WTC11 (cell line): ENCODE results near the gene ZNF512B. TPM values are rescaled to one million over a fixed set of nuclear protein-coding genes. Genes with fewer than 3 reads are reported as not detected.

ENCODE experiments used
- ATAC-seq: fragments of 200-7000 bp; cut with Tn5 transposase; 2 replicates; pipeline ENCODE4 v1.10.0; 2021; ENCODE audit warnings: mild to moderate bottlenecking, moderate library complexity
- CTCF ChIA-PET: fragments of 300-600 bp; sonication (Branson Sonifier 250); formaldehyde crosslinking; loops from one replicate; lab custom pipeline; 2021; ENCODE audit warnings: antibody characterized with exemption; lab: Charles Lee
- POLR2A ChIA-PET: fragments of 350-600 bp; sonication (Branson Sonifier 250); formaldehyde crosslinking; loops from one replicate; lab custom pipeline; 2021; ENCODE audit warnings: antibody characterized with exemption; lab: Charles Lee
- DNase-seq: peaks from one replicate; pipeline ENCODE4 v3.0.0; 2021; ENCODE audit warnings: low spot score
- H3K27ac Mint-ChIP-seq: 2 replicates; pipeline ENCODE4 v1.8.0; 2021; ENCODE audit warnings: mixed read lengths
- H3K27me3 Mint-ChIP-seq: 2 replicates; pipeline ENCODE4 v1.8.0; 2021; ENCODE audit warnings: low read depth, mild to moderate bottlenecking, moderate library complexity, mixed read lengths
- H3K36me3 Mint-ChIP-seq: 2 replicates; pipeline ENCODE4 v1.8.0; 2021; ENCODE audit warnings: mixed read lengths
- H3K4me1 Mint-ChIP-seq: 2 replicates; pipeline ENCODE4 v1.8.0; 2022; ENCODE audit warnings: mixed read lengths
- H3K4me3 Mint-ChIP-seq: 2 replicates; pipeline ENCODE4 v1.8.0; 2021; ENCODE audit warnings: mild to moderate bottlenecking, moderate library complexity, mixed read lengths
- H3K9me3 Mint-ChIP-seq: 2 replicates; pipeline ENCODE4 v1.8.0; 2021; ENCODE audit warnings: mixed read lengths
- AFF4 ChIP-seq: sonication (generic); formaldehyde crosslinking; IDR thresholded peaks from 2 replicates; pipeline ENCODE4 v1.8.1; 2023; ENCODE audit warnings: mild to moderate bottlenecking, missing genetic modification reagents, borderline replicate concordance
- ATF3 ChIP-seq: sonication (generic); formaldehyde crosslinking; conservative IDR thresholded peaks from 2 replicates; pipeline ENCODE4 v1.8.1; 2022; ENCODE audit warnings: mild to moderate bottlenecking, missing genetic modification reagents
- CDX4 ChIP-seq: fragments of 250-450 bp; sonication (Bioruptor Pico); IDR thresholded peaks from 2 replicates; pipeline ENCODE4 v1.9.0; 2021; ENCODE audit warnings: moderate library complexity, mild to moderate bottlenecking, inconsistent platforms, borderline replicate concordance
- ERG ChIP-seq: fragments of 250-450 bp; sonication (Bioruptor Pico); IDR thresholded peaks from 2 replicates; pipeline ENCODE4 v1.8.0; 2021; ENCODE audit warnings: mild to moderate bottlenecking
- ESRRA ChIP-seq: sonication (generic); formaldehyde crosslinking; IDR thresholded peaks from 2 replicates; pipeline ENCODE4 v1.8.1; 2022; ENCODE audit warnings: mild to moderate bottlenecking, missing genetic modification reagents, borderline replicate concordance
- GABPB1 ChIP-seq: sonication (generic); formaldehyde crosslinking; IDR thresholded peaks from 2 replicates; pipeline ENCODE4 v1.8.1; 2023; ENCODE audit warnings: mild to moderate bottlenecking, missing genetic modification reagents
- GRHL2 ChIP-seq: fragments of 250-450 bp; sonication (Bioruptor Pico); IDR thresholded peaks from 2 replicates; pipeline ENCODE4 v1.8.0; 2022; ENCODE audit warnings: mild to moderate bottlenecking, moderate library complexity; ENCODE audit not compliant: insufficient replicate concordance, severe bottlenecking
- MAX ChIP-seq: sonication (generic); formaldehyde crosslinking; IDR thresholded peaks from 2 replicates; pipeline ENCODE4 v1.8.0; 2022; ENCODE audit warnings: mild to moderate bottlenecking, missing genetic modification reagents
- MXD4 ChIP-seq: fragments of 250-450 bp; sonication (Bioruptor Pico); IDR thresholded peaks from 2 replicates; pipeline ENCODE4 v1.8.0; 2021; ENCODE audit warnings: mild to moderate bottlenecking, moderate library complexity, borderline replicate concordance
- NR1H2 ChIP-seq: sonication (generic); formaldehyde crosslinking; IDR thresholded peaks from 2 replicates; pipeline ENCODE4 v1.9.0; 2021; ENCODE audit warnings: mild to moderate bottlenecking, moderate library complexity, missing genetic modification reagents
- NR3C1 ChIP-seq: sonication (generic); formaldehyde crosslinking; conservative IDR thresholded peaks from 2 replicates; pipeline ENCODE4 v1.8.1; 2023; ENCODE audit warnings: low read depth, mild to moderate bottlenecking, missing genetic modification reagents
- OVOL2 ChIP-seq: fragments of 250-450 bp; sonication (Bioruptor Pico); IDR thresholded peaks from 2 replicates; pipeline ENCODE4 v1.9.0; 2021; ENCODE audit warnings: mild to moderate bottlenecking, borderline replicate concordance
- SP1 ChIP-seq: sonication (generic); formaldehyde crosslinking; conservative IDR thresholded peaks from 2 replicates; pipeline ENCODE4 v1.8.1; 2022; ENCODE audit warnings: missing genetic modification reagents
- ZBTB43 ChIP-seq: sonication (generic); formaldehyde crosslinking; IDR thresholded peaks from 2 replicates; pipeline ENCODE4 v1.8.1; 2023; ENCODE audit warnings: mild to moderate bottlenecking, missing genetic modification reagents
- ZNF416 ChIP-seq: fragments of 250-450 bp; sonication (Bioruptor Pico); IDR thresholded peaks from 2 replicates; pipeline ENCODE4 v1.9.0; 2021; ENCODE audit warnings: mild to moderate bottlenecking, inconsistent platforms
- total RNA-seq: library from RNA; stranded (reverse); gene quantifications from 3 replicates; pipeline ENCODE4 v1.2.3, GENCODE V29; 2021
- TF ChIP-seq, protein P1 (sequence below): sonication (generic); formaldehyde crosslinking; IDR thresholded peaks from 2 replicates; pipeline ENCODE4 v1.8.0; 2022; ENCODE audit warnings: missing genetic modification reagents
- TF ChIP-seq, protein P2 (sequence below): sonication (generic); formaldehyde crosslinking; IDR thresholded peaks from 2 replicates; pipeline ENCODE4 v1.8.0; 2023; ENCODE audit warnings: mild to moderate bottlenecking, missing genetic modification reagents

ZNF512B gene
- total RNA-seq, 1 experiment from 2014 or later: 23.3 TPM

DNA sequence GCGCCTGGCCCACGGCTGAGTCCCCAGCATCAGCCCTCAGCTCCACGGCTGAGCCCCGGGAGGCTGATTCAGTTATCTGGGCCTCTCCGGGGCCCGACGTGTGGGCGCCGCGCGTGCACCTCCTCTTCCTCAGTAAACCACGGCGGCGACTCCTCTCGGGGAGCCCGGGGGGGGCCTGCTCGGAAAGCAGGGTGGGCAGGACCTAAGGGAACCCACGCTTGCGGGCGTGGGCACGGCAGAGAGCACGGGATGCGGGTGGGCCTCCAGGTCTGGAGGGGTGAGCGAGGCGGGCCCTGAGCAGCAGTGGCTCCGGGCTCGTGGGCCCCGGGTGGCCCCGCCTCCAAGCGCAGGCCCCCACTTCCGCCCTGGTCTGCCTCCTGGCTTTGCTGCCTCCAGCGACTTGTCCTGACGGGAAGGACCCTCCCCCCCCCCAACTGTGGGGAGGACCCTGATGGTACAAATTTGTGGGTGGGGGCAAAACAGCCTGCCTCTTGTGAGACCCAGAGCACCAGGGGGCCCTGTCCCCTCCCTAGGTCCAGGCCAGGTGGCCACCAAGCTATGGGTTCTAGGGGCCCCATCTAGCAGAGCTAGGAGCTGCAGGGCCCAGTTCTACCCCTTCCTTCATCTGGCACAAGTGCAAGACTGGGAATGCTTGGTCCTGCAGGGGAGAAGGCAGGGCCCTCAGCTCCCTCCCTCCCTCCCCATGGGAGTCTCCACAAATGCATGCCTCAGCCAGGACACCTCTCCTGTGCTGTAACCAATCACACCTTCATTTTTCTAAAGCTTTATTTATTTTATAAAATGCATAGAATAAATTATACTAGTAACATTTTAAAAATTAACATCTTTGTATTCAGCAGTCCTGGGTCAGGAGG lies 30.4 kb downstream of the ZNF512B start:
- Mint-ChIP-seq H3K4me1 (peaks cover 6% of the 10 kb centered on the region), H3K27me3 (no peaks in the 10 kb centered on the region), H3K4me3 (peak overlapping the region; percentile 59)
- CTCF ChIA-PET: interaction anchor here (0.6 to 4.2 kb wide), 4 partner anchors 35 to 401 kb away, joined by 3 to 13 read pairs (median 3); no protein-coding TSS in a partner anchor
- TF ChIP-seq, protein P1, sequence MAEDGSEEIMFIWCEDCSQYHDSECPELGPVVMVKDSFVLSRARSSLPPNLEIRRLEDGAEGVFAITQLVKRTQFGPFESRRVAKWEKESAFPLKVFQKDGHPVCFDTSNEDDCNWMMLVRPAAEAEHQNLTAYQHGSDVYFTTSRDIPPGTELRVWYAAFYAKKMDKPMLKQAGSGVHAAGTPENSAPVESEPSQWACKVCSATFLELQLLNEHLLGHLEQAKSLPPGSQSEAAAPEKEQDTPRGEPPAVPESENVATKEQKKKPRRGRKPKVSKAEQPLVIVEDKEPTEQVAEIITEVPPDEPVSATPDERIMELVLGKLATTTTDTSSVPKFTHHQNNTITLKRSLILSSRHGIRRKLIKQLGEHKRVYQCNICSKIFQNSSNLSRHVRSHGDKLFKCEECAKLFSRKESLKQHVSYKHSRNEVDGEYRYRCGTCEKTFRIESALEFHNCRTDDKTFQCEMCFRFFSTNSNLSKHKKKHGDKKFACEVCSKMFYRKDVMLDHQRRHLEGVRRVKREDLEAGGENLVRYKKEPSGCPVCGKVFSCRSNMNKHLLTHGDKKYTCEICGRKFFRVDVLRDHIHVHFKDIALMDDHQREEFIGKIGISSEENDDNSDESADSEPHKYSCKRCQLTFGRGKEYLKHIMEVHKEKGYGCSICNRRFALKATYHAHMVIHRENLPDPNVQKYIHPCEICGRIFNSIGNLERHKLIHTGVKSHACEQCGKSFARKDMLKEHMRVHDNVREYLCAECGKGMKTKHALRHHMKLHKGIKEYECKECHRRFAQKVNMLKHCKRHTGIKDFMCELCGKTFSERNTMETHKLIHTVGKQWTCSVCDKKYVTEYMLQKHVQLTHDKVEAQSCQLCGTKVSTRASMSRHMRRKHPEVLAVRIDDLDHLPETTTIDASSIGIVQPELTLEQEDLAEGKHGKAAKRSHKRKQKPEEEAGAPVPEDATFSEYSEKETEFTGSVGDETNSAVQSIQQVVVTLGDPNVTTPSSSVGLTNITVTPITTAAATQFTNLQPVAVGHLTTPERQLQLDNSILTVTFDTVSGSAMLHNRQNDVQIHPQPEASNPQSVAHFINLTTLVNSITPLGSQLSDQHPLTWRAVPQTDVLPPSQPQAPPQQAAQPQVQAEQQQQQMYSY: no peak
- TF ChIP-seq ZNF416: no peak
- no peak for TF ChIP-seq ZBTB43 (CRISPR knock-in tag)
- no peak for TF ChIP-seq NR3C1
- no peak for TF ChIP-seq GABPB1 (CRISPR knock-in tag)
- TF ChIP-seq NR1H2: no peak
- no peak for TF ChIP-seq ATF3 (CRISPR knock-in tag)
- no peak for TF ChIP-seq AFF4
- no peak for TF ChIP-seq MXD4 (CRISPR knock-in tag)
- TF ChIP-seq, all 79 proteins: peak for 0
- no peak for ATAC-seq
- Mint-ChIP-seq H3K27ac (no peak overlapping the region), H3K9me3 (no peaks in the 10 kb centered on the region), H3K36me3 (no peaks in the 10 kb centered on the region; the same call in 1 of the 2 replicates)
- no peak for DNase-seq
- POLR2A ChIA-PET: no interaction called here

DNA sequence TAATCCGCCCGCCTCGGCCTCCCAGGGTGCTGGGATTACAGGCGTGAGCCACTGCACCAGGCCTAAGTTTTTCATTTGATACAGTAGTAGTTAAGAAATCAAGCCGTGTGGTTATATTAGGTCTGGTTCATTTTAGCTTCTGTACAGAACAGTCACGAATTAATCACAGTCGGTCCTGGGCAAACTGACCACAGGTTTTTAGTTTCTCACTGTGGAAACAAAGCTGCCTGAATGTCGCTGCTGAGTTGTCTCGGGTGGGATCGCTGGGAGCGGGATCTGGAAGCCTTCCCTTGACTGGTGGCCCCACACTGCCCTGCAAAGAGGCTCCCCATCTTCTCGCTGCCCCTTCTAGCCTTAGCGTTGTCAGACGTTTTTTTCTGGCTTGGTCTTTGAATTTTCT lies 32.1 kb downstream of the ZNF512B start:
- DNase-seq (no peak), ATAC-seq (no peak)
- no peak overlapping the region for H3K27ac Mint-ChIP-seq
- H3K9me3 Mint-ChIP-seq: no peaks in the 10 kb centered on the region
- CTCF ChIA-PET: interaction anchor here (4.2 kb wide), 1 partner anchor 36 kb away, joined by 13 read pairs; no protein-coding TSS in a partner anchor
- no peaks in the 10 kb centered on the region for H3K27me3 Mint-ChIP-seq
- peaks cover under 1% of the 10 kb centered on the region; the same call in 1 of the 2 replicates for H3K36me3 Mint-ChIP-seq
- TF ChIP-seq GRHL2 (no peak), SP1 (CRISPR knock-in tag) (no peak), MAX (no peak), ESRRA (no peak), CDX4 (CRISPR knock-in tag) (no peak), ERG (no peak), ZNF416 (no peak), OVOL2 (CRISPR knock-in tag) (no peak)
- TF ChIP-seq, protein P2, sequence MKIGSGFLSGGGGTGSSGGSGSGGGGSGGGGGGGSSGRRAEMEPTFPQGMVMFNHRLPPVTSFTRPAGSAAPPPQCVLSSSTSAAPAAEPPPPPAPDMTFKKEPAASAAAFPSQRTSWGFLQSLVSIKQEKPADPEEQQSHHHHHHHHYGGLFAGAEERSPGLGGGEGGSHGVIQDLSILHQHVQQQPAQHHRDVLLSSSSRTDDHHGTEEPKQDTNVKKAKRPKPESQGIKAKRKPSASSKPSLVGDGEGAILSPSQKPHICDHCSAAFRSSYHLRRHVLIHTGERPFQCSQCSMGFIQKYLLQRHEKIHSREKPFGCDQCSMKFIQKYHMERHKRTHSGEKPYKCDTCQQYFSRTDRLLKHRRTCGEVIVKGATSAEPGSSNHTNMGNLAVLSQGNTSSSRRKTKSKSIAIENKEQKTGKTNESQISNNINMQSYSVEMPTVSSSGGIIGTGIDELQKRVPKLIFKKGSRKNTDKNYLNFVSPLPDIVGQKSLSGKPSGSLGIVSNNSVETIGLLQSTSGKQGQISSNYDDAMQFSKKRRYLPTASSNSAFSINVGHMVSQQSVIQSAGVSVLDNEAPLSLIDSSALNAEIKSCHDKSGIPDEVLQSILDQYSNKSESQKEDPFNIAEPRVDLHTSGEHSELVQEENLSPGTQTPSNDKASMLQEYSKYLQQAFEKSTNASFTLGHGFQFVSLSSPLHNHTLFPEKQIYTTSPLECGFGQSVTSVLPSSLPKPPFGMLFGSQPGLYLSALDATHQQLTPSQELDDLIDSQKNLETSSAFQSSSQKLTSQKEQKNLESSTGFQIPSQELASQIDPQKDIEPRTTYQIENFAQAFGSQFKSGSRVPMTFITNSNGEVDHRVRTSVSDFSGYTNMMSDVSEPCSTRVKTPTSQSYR (CRISPR knock-in tag): no peak
- H3K4me1 Mint-ChIP-seq: peaks cover 6% of the 10 kb centered on the region
- peak overlapping the region; percentile 50; the same call in 1 of the 2 replicates for H3K4me3 Mint-ChIP-seq
- POLR2A ChIA-PET: interaction anchor here (1.0 kb wide), 1 partner anchor 25 kb away, joined by 4 read pairs; no protein-coding TSS in a partner anchor
